Effector memory CD8-positive, alpha-beta T cell (primary cell): ENCODE results near the gene OSBPL9.

Experiments
- ATAC-seq: fragments of 150-1000 bp; cut with Tn5 transposase; replicated peaks from 2 replicates; pipeline ENCODE4 v1.10.0; 2021; ENCODE audit warnings: mild to moderate bottlenecking, moderate library complexity
- DNase-seq, 3 experiments: peaks; one replicate each; pipeline ENCODE4 v3.0.0; 2021
- H3K27ac Mint-ChIP-seq, 2 donors: one replicate each; pipeline ENCODE4 v1.8.0; 2022; ENCODE audit warnings: mild to moderate bottlenecking in 2 of 2, mixed read lengths in 2 of 2, moderate library complexity in 2 of 2
- H3K27me3 Mint-ChIP-seq, 2 donors: one replicate each; pipeline ENCODE4 v1.8.0; 2022; ENCODE audit warnings: mixed read lengths in 2 of 2
- H3K36me3 Mint-ChIP-seq: one replicate; pipeline ENCODE4 v1.8.0; 2022; ENCODE audit warnings: mild to moderate bottlenecking, moderate library complexity, mixed read lengths; ENCODE audit not compliant: insufficient read depth
- H3K4me1 Mint-ChIP-seq, 2 donors: one replicate each; pipeline ENCODE4 v1.8.0; 2022; ENCODE audit warnings: low read depth in 2 of 2, mixed read lengths in 2 of 2
- H3K4me3 Mint-ChIP-seq, 2 donors: one replicate each; pipeline ENCODE4 v1.8.0; 2022; ENCODE audit warnings: mild to moderate bottlenecking in 2 of 2, mixed read lengths in 2 of 2, moderate library complexity in 2 of 2
- H3K9me3 Mint-ChIP-seq, 2 donors: one replicate each; pipeline ENCODE4 v1.8.0; 2022; ENCODE audit warnings: mixed read lengths in 2 of 2

OSBPL9 gene

GRCh38 chr1:51736702-51737101, 119.8 kb downstream of the OSBPL9 start:
- no peak for ATAC-seq
- Mint-ChIP-seq H3K36me3 (no peaks in the 10 kb centered on the region), H3K27me3 (no peaks in the 10 kb centered on the region), H3K9me3 (no peaks in the 10 kb centered on the region), H3K4me1 (peaks cover 23 to 42% of the 10 kb centered on the region in 2 donors), H3K4me3 (no peak overlapping the region), H3K27ac (no peak overlapping the region)
- DNase-seq = no peak

- Mint-ChIP-seq H3K9me3 (no peaks in the 10 kb centered on the region), H3K27ac (no peak overlapping the region), H3K36me3 (no peaks in the 10 kb centered on the region), H3K27me3 (no peaks in the 10 kb centered on the region), H3K4me1 (peaks cover 17 to 42% of the 10 kb centered on the region in 2 donors), H3K4me3 (no peak overlapping the region)
- DNase-seq (no peak), ATAC-seq (no peak)
These were observed 121.8 kb downstream of the OSBPL9 start for GRCh38 chr1:51738681-51739080.

GRCh38 chr1:51740652-51741051, 123.8 kb downstream of the OSBPL9 start:
- Mint-ChIP-seq H3K27ac (no peak overlapping the region), H3K4me1 (peaks cover 8 to 38% of the 10 kb centered on the region in 2 donors), H3K9me3 (no peaks in the 10 kb centered on the region), H3K4me3 (no peak overlapping the region), H3K36me3 (peaks cover under 1% of the 10 kb centered on the region), H3K27me3 (no peaks in the 10 kb centered on the region)
- DNase-seq (no peak), ATAC-seq (no peak)

- peaks cover 7 to 35% of the 10 kb centered on the region in 2 donors for H3K4me1 Mint-ChIP-seq
- no peak for ATAC-seq
- no peaks in the 10 kb centered on the region for H3K9me3 Mint-ChIP-seq
- H3K4me3 Mint-ChIP-seq = no peak overlapping the region
- H3K27me3 Mint-ChIP-seq = no peaks in the 10 kb centered on the region
- no peak for DNase-seq
- H3K36me3 Mint-ChIP-seq = peaks cover 6% of the 10 kb centered on the region
- H3K27ac Mint-ChIP-seq = no peak overlapping the region
These were observed 124.3 kb downstream of the OSBPL9 start for GRCh38 chr1:51741121-51741681.

GRCh38 chr1:51744506-51745303, 127.8 kb downstream of the OSBPL9 start:
- ATAC-seq (no peak), DNase-seq (no peak)
- Mint-ChIP-seq H3K4me1 (peaks cover 3 to 26% of the 10 kb centered on the region in 2 donors), H3K27me3 (no peaks in the 10 kb centered on the region), H3K9me3 (no peaks in the 10 kb centered on the region), H3K36me3 (peaks cover 17% of the 10 kb centered on the region), H3K27ac (peak overlapping the region in 1 of 2 donors; percentile 7), H3K4me3 (no peak overlapping the region)

GRCh38 chr1:51745304-51745570, 128.3 kb downstream of the OSBPL9 start:
- Mint-ChIP-seq H3K36me3 (peaks cover 17% of the 10 kb centered on the region), H3K4me1 (peaks cover 3 to 26% of the 10 kb centered on the region in 2 donors), H3K9me3 (no peaks in the 10 kb centered on the region), H3K27ac (no peak overlapping the region), H3K27me3 (no peaks in the 10 kb centered on the region), H3K4me3 (no peak overlapping the region)
- DNase-seq (no peak), ATAC-seq (no peak)

GRCh38 chr1:51749151-51749550, 132.3 kb downstream of the OSBPL9 start:
- Mint-ChIP-seq H3K27ac (no peak overlapping the region), H3K4me1 (peaks cover 6 to 15% of the 10 kb centered on the region in 2 donors), H3K36me3 (peaks cover 26% of the 10 kb centered on the region), H3K9me3 (peaks cover 0 to 5% of the 10 kb centered on the region in 2 donors), H3K27me3 (no peaks in the 10 kb centered on the region), H3K4me3 (no peak overlapping the region)
- no peak for DNase-seq
- ATAC-seq = no peak

GRCh38 chr1:51750218-51750617, 133.3 kb downstream of the OSBPL9 start:
- Mint-ChIP-seq H3K4me1 (peaks cover 4 to 9% of the 10 kb centered on the region in 2 donors), H3K9me3 (peaks cover 0 to 5% of the 10 kb centered on the region in 2 donors), H3K36me3 (peaks cover 26% of the 10 kb centered on the region), H3K27ac (no peak overlapping the region), H3K27me3 (no peaks in the 10 kb centered on the region), H3K4me3 (no peak overlapping the region)
- DNase-seq (no peak), ATAC-seq (no peak)

GRCh38 chr1:51750729-51751128, 133.8 kb downstream of the OSBPL9 start:
- H3K4me1 Mint-ChIP-seq = peaks cover 4 to 8% of the 10 kb centered on the region in 2 donors
- peaks cover 0 to 5% of the 10 kb centered on the region in 2 donors for H3K9me3 Mint-ChIP-seq
- no peak overlapping the region for H3K4me3 Mint-ChIP-seq
- peaks cover 28% of the 10 kb centered on the region for H3K36me3 Mint-ChIP-seq
- ATAC-seq (no peak), DNase-seq (no peak)
- H3K27ac Mint-ChIP-seq = no peak overlapping the region
- H3K27me3 Mint-ChIP-seq = no peaks in the 10 kb centered on the region

GRCh38 chr1:51752073-51752948, 135.4 kb downstream of the OSBPL9 start:
- ATAC-seq (no peak), DNase-seq (no peak)
- Mint-ChIP-seq H3K36me3 (peaks cover 24% of the 10 kb centered on the region), H3K4me3 (no peak overlapping the region), H3K9me3 (peaks cover 0 to 5% of the 10 kb centered on the region in 2 donors), H3K4me1 (peaks cover 4 to 8% of the 10 kb centered on the region in 2 donors), H3K27me3 (no peaks in the 10 kb centered on the region), H3K27ac (no peak overlapping the region)

- ATAC-seq (no peak), DNase-seq (no peak)
- Mint-ChIP-seq H3K9me3 (peaks cover 0 to 5% of the 10 kb centered on the region in 2 donors), H3K36me3 (peaks cover 16% of the 10 kb centered on the region), H3K27me3 (no peaks in the 10 kb centered on the region), H3K4me3 (no peak overlapping the region), H3K27ac (peak overlapping the region in 1 of 2 donors; percentile 78), H3K4me1 (peaks cover 4 to 8% of the 10 kb centered on the region in 2 donors)
These were observed 137.1 kb downstream of the OSBPL9 start for GRCh38 chr1:51753969-51754368.

- ATAC-seq (no peak), DNase-seq (no peak)
These were observed 137.8 kb downstream of the OSBPL9 start for GRCh38 chr1:51754666-51755065.

GRCh38 chr1:51755437-51755836, 138.5 kb downstream of the OSBPL9 start:
- Mint-ChIP-seq H3K36me3 (peaks cover 16% of the 10 kb centered on the region), H3K4me1 (peaks cover 4 to 18% of the 10 kb centered on the region in 2 donors), H3K4me3 (no peak overlapping the region), H3K27ac (no peak overlapping the region), H3K9me3 (peaks cover 0 to 5% of the 10 kb centered on the region in 2 donors), H3K27me3 (no peaks in the 10 kb centered on the region)
- ATAC-seq = no peak
- DNase-seq = no peak

More at GRCh38 chr1:51754666-51755065, 137.8 kb downstream of the OSBPL9 start:
- Mint-ChIP-seq H3K4me3 (no peak overlapping the region), H3K27ac (no peak overlapping the region), H3K27me3 (no peaks in the 10 kb centered on the region), H3K9me3 (peaks cover 0 to 5% of the 10 kb centered on the region in 2 donors), H3K36me3 (peaks cover 16% of the 10 kb centered on the region), H3K4me1 (peaks cover 4 to 11% of the 10 kb centered on the region in 2 donors)
